ENCODE results near the gene KIF12. TPM values are rescaled to one million over a fixed set of nuclear protein-coding genes. Genes with fewer than 3 reads are reported as not detected.

Gene KIF12
- total and polyA plus RNA-seq, 2 of the 13 experiments (the other 11 are each of a cell fraction or from before 2014, with no cell fraction given) = 1.8 to 12.5 TPM

GRCh38 chr9:114141553-114142402, 42.7 kb upstream of the KIF12 start (continued):
- TF ChIP-seq CREM (IDR thresholded peaks at IDR 0.05) (peak; percentile 40; the same call in 1 of the 2 replicates), CREM (CRISPR knock-in tag; IDR thresholded peaks at IDR 0.05) (no peak), ZBTB42 (CRISPR knock-in tag; IDR thresholded peaks at IDR 0.05) (0 out of 2 replicates have a peak, but pooled peaks have one; percentile 38), ZFP37 (CRISPR knock-in tag; IDR thresholded peaks at IDR 0.05; ENCODE audit: borderline replicate concordance) (no peak), SOX13 (IDR thresholded peaks at IDR 0.05) (no peak), SOX13 (CRISPR knock-in tag; conservative IDR thresholded peaks at IDR 0.05 in 1 of 2, IDR thresholded peaks at IDR 0.05 in 1 of 2) (peak in 1 of 2 experiments; percentile 33; a peak in 1 of 4 replicates), THAP11 (CRISPR knock-in tag; IDR thresholded peaks at IDR 0.05) (0 out of 2 replicates have a peak, but pooled peaks have one; percentile 10), GATAD2A (CRISPR knock-in tag; IDR thresholded peaks at IDR 0.05) (peak; percentile 83), SALL1 (CRISPR knock-in tag; IDR thresholded peaks at IDR 0.05) (peak; percentile 63), RCOR2 (CRISPR knock-in tag; IDR thresholded peaks at IDR 0.05) (0 out of 2 replicates have a peak, but pooled peaks have one; percentile 18), HDAC1 (CRISPR knock-in tag; IDR thresholded peaks at IDR 0.05) (0 out of 2 replicates have a peak, but pooled peaks have one; percentile 28), U2AF2 (IDR thresholded peaks at IDR 0.05; ENCODE audit: low read depth, low read length) (no peak), NFKBIZ (CRISPR knock-in tag; IDR thresholded peaks at IDR 0.05) (no peak), BCL6 (CRISPR knock-in tag; IDR thresholded peaks at IDR 0.05) (peak; percentile 50; the same call in 1 of the 2 replicates)
- TF ChIP-seq, protein P1, sequence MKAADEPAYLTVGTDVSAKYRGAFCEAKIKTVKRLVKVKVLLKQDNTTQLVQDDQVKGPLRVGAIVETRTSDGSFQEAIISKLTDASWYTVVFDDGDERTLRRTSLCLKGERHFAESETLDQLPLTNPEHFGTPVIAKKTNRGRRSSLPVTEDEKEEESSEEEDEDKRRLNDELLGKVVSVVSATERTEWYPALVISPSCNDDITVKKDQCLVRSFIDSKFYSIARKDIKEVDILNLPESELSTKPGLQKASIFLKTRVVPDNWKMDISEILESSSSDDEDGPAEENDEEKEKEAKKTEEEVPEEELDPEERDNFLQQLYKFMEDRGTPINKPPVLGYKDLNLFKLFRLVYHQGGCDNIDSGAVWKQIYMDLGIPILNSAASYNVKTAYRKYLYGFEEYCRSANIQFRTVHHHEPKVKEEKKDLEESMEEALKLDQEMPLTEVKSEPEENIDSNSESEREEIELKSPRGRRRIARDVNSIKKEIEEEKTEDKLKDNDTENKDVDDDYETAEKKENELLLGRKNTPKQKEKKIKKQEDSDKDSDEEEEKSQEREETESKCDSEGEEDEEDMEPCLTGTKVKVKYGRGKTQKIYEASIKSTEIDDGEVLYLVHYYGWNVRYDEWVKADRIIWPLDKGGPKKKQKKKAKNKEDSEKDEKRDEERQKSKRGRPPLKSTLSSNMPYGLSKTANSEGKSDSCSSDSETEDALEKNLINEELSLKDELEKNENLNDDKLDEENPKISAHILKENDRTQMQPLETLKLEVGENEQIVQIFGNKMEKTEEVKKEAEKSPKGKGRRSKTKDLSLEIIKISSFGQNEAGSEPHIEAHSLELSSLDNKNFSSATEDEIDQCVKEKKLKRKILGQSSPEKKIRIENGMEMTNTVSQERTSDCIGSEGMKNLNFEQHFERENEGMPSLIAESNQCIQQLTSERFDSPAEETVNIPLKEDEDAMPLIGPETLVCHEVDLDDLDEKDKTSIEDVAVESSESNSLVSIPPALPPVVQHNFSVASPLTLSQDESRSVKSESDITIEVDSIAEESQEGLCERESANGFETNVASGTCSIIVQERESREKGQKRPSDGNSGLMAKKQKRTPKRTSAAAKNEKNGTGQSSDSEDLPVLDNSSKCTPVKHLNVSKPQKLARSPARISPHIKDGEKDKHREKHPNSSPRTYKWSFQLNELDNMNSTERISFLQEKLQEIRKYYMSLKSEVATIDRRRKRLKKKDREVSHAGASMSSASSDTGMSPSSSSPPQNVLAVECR (CRISPR knock-in tag; IDR thresholded peaks at IDR 0.05; ENCODE audit: borderline replicate concordance) = peak; percentile 37; the same call in 1 of the 2 replicates
- TF ChIP-seq, protein P2, sequence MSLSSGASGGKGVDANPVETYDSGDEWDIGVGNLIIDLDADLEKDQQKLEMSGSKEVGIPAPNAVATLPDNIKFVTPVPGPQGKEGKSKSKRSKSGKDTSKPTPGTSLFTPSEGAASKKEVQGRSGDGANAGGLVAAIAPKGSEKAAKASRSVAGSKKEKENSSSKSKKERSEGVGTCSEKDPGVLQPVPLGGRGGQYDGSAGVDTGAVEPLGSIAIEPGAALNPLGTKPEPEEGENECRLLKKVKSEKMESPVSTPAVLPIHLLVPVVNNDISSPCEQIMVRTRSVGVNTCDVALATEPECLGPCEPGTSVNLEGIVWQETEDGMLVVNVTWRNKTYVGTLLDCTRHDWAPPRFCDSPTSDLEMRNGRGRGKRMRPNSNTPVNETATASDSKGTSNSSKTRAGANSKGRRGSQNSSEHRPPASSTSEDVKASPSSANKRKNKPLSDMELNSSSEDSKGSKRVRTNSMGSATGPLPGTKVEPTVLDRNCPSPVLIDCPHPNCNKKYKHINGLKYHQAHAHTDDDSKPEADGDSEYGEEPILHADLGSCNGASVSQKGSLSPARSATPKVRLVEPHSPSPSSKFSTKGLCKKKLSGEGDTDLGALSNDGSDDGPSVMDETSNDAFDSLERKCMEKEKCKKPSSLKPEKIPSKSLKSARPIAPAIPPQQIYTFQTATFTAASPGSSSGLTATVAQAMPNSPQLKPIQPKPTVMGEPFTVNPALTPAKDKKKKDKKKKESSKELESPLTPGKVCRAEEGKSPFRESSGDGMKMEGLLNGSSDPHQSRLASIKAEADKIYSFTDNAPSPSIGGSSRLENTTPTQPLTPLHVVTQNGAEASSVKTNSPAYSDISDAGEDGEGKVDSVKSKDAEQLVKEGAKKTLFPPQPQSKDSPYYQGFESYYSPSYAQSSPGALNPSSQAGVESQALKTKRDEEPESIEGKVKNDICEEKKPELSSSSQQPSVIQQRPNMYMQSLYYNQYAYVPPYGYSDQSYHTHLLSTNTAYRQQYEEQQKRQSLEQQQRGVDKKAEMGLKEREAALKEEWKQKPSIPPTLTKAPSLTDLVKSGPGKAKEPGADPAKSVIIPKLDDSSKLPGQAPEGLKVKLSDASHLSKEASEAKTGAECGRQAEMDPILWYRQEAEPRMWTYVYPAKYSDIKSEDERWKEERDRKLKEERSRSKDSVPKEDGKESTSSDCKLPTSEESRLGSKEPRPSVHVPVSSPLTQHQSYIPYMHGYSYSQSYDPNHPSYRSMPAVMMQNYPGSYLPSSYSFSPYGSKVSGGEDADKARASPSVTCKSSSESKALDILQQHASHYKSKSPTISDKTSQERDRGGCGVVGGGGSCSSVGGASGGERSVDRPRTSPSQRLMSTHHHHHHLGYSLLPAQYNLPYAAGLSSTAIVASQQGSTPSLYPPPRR (CRISPR knock-in tag; IDR thresholded peaks at IDR 0.05; ENCODE audit: borderline replicate concordance) = 0 out of 2 replicates have a peak, but pooled peaks have one; percentile 33
- TF ChIP-seq, protein P3, sequence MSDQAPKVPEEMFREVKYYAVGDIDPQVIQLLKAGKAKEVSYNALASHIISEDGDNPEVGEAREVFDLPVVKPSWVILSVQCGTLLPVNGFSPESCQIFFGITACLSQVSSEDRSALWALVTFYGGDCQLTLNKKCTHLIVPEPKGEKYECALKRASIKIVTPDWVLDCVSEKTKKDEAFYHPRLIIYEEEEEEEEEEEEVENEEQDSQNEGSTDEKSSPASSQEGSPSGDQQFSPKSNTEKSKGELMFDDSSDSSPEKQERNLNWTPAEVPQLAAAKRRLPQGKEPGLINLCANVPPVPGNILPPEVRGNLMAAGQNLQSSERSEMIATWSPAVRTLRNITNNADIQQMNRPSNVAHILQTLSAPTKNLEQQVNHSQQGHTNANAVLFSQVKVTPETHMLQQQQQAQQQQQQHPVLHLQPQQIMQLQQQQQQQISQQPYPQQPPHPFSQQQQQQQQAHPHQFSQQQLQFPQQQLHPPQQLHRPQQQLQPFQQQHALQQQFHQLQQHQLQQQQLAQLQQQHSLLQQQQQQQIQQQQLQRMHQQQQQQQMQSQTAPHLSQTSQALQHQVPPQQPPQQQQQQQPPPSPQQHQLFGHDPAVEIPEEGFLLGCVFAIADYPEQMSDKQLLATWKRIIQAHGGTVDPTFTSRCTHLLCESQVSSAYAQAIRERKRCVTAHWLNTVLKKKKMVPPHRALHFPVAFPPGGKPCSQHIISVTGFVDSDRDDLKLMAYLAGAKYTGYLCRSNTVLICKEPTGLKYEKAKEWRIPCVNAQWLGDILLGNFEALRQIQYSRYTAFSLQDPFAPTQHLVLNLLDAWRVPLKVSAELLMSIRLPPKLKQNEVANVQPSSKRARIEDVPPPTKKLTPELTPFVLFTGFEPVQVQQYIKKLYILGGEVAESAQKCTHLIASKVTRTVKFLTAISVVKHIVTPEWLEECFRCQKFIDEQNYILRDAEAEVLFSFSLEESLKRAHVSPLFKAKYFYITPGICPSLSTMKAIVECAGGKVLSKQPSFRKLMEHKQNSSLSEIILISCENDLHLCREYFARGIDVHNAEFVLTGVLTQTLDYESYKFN (CRISPR knock-in tag; conservative IDR thresholded peaks at IDR 0.05) = peak; percentile 80
